Naive B cell (primary cell): ENCODE data around the gene AFF3. TPM values are rescaled to one million over a fixed set of nuclear protein-coding genes. Genes with fewer than 3 reads are reported as not detected.

Experiments used
- ATAC-seq, 2 donors: fragments of 150-1000 bp; cut with Tn5 transposase; 2 replicates each; pipeline ENCODE4 v1.10.0; 2021; ENCODE audit warnings: low read depth in 2 of 2, mild to moderate bottlenecking in 2 of 2, moderate library complexity in 2 of 2
- DNase-seq: peaks from one replicate; pipeline ENCODE4 v3.0.0; 2022
- H3K27ac Mint-ChIP-seq, 6 donors: one replicate each; pipeline ENCODE4 v1.8.0; 2020 to 2022; ENCODE audit warnings: mild to moderate bottlenecking in 6 of 6, mixed read lengths in 6 of 6, moderate library complexity in 5 of 6, inconsistent platforms in 2 of 6
- H3K27me3 Mint-ChIP-seq, 3 donors: one replicate each; pipeline ENCODE4 v1.8.0; 2021 to 2022; ENCODE audit warnings: mixed read lengths in 3 of 3, mild to moderate bottlenecking in 1 of 3
- H3K36me3 Mint-ChIP-seq, 2 donors: one replicate each; pipeline ENCODE4 v1.8.0; 2020 to 2022; ENCODE audit warnings: mixed read lengths in 2 of 2, inconsistent platforms in 1 of 2, mild to moderate bottlenecking in 1 of 2
- H3K4me1 Mint-ChIP-seq, 3 donors: one replicate each; pipeline ENCODE4 v1.8.0; 2020 to 2022; ENCODE audit warnings: mixed read lengths in 3 of 3, inconsistent platforms in 1 of 3, mild to moderate bottlenecking in 1 of 3, moderate library complexity in 1 of 3
- H3K4me3 Mint-ChIP-seq, 8 donors: one replicate each; pipeline ENCODE4 v1.8.0; 2020 to 2022; ENCODE audit warnings: mild to moderate bottlenecking in 8 of 8, mixed read lengths in 8 of 8, moderate library complexity in 8 of 8, inconsistent platforms in 2 of 8
- H3K9me3 Mint-ChIP-seq, 7 donors: one replicate each; pipeline ENCODE4 v1.8.0; 2020 to 2022; ENCODE audit warnings: mixed read lengths in 7 of 7, mild to moderate bottlenecking in 5 of 7, inconsistent platforms in 2 of 7, moderate library complexity in 1 of 7
- polyA plus RNA-seq, 6 donors: library from polyadenylated mRNA; unstranded; fragments of 300-500 nt; fragmentation: Illumina TruSeq; gene quantifications; one replicate each; pipeline ENCODE4 v1.2.3, GENCODE V29; 2021; ENCODE audit warnings: low read depth in 6 of 6

The AFF3 gene
- polyA plus RNA-seq, 6 donors from 2014 or later: 43.8 to 255 (median 96.8) TPM

GRCh38 chr2:100068395-100068794, 74.0 kb downstream of the AFF3 start:
- Mint-ChIP-seq H3K36me3 (peaks cover 18 to 26% of the 10 kb centered on the region in 2 donors), H3K4me1 (peaks cover 66 to 75% (median 75%) of the 10 kb centered on the region in 3 donors), H3K27ac (peak overlapping the region; percentile 36 to 89 (median 82)), H3K27me3 (no peaks in the 10 kb centered on the region), H3K4me3 (no peak overlapping the region), H3K9me3 (peaks cover 3 to 8% (median 4%) of the 10 kb centered on the region in 7 donors)
- no peak for DNase-seq
- no peak for ATAC-seq

GRCh38 chr2:100067784-100068183, 74.6 kb downstream of the AFF3 start:
- H3K36me3 Mint-ChIP-seq: peaks cover 20 to 24% of the 10 kb centered on the region in 2 donors
- ATAC-seq: no peak
- DNase-seq: no peak
- peaks cover 64 to 75% (median 73%) of the 10 kb centered on the region in 3 donors for H3K4me1 Mint-ChIP-seq
- no peak overlapping the region for H3K4me3 Mint-ChIP-seq
- H3K27ac Mint-ChIP-seq: peak overlapping the region; percentile 17 to 89 (median 72)
- peaks cover 3 to 8% (median 5%) of the 10 kb centered on the region in 7 donors for H3K9me3 Mint-ChIP-seq
- no peaks in the 10 kb centered on the region for H3K27me3 Mint-ChIP-seq

GRCh38 chr2:100066856-100067255, 75.5 kb downstream of the AFF3 start:
- Mint-ChIP-seq H3K4me3 (no peak overlapping the region), H3K36me3 (peaks cover 26 to 29% of the 10 kb centered on the region in 2 donors), H3K4me1 (peaks cover 67 to 80% (median 75%) of the 10 kb centered on the region in 3 donors), H3K27me3 (no peaks in the 10 kb centered on the region), H3K9me3 (peaks cover 3 to 12% (median 5%) of the 10 kb centered on the region in 7 donors), H3K27ac (peak overlapping the region in 5 of 6 donors; percentile 33 to 83 (median 47))
- no peak for ATAC-seq
- no peak for DNase-seq

- ATAC-seq (no peak), DNase-seq (no peak)
- H3K36me3 Mint-ChIP-seq: peaks cover 31 to 33% of the 10 kb centered on the region in 2 donors
- no peaks in the 10 kb centered on the region for H3K27me3 Mint-ChIP-seq
- H3K27ac Mint-ChIP-seq: peak overlapping the region in 4 of 6 donors; percentile 44 to 88 (median 80)
- no peak overlapping the region for H3K4me3 Mint-ChIP-seq
- peaks cover 3 to 12% (median 5%) of the 10 kb centered on the region in 7 donors for H3K9me3 Mint-ChIP-seq
- H3K4me1 Mint-ChIP-seq: peaks cover 64 to 80% (median 75%) of the 10 kb centered on the region in 3 donors
Observed at GRCh38 chr2:100066246-100066645, 76.1 kb downstream of the AFF3 start.

GRCh38 chr2:100064592-100065428, 77.6 kb downstream of the AFF3 start:
- no peak for DNase-seq
- no peaks in the 10 kb centered on the region for H3K27me3 Mint-ChIP-seq
- H3K4me3 Mint-ChIP-seq: peak overlapping the region in 5 of 8 donors; percentile 7 to 46 (median 17)
- peaks cover 40% of the 10 kb centered on the region in 2 donors for H3K36me3 Mint-ChIP-seq
- H3K27ac Mint-ChIP-seq: peak overlapping the region in 4 of 6 donors; percentile 11 to 65 (median 54)
- peak; percentile 52 to 74 for ATAC-seq
- peaks cover 67 to 89% (median 86%) of the 10 kb centered on the region in 3 donors for H3K4me1 Mint-ChIP-seq
- peaks cover 3 to 12% (median 5%) of the 10 kb centered on the region in 7 donors for H3K9me3 Mint-ChIP-seq

- Mint-ChIP-seq H3K27ac (peak overlapping the region in 4 of 6 donors; percentile 37 to 83 (median 54)), H3K27me3 (no peaks in the 10 kb centered on the region)
- no peak for ATAC-seq
Observed at GRCh38 chr2:100064165-100064564, 78.2 kb downstream of the AFF3 start.

GRCh38 chr2:100063459-100063953, 78.9 kb downstream of the AFF3 start:
- ATAC-seq (no peak), DNase-seq (no peak)
- peak overlapping the region in 3 of 8 donors; percentile 9 to 87 (median 16) for H3K4me3 Mint-ChIP-seq
- peaks cover 3 to 12% (median 5%) of the 10 kb centered on the region in 7 donors for H3K9me3 Mint-ChIP-seq
- peak overlapping the region in 3 of 6 donors; percentile 34 to 76 (median 59) for H3K27ac Mint-ChIP-seq
- peaks cover 40% of the 10 kb centered on the region in 2 donors for H3K36me3 Mint-ChIP-seq
- H3K4me1 Mint-ChIP-seq: peaks cover 62 to 86% (median 85%) of the 10 kb centered on the region in 3 donors
- H3K27me3 Mint-ChIP-seq: no peaks in the 10 kb centered on the region

More at GRCh38 chr2:100064165-100064564, 78.2 kb downstream of the AFF3 start:
- H3K4me1 Mint-ChIP-seq: peaks cover 66 to 91% (median 87%) of the 10 kb centered on the region in 3 donors
- no peak for DNase-seq
- peaks cover 3 to 12% (median 5%) of the 10 kb centered on the region in 7 donors for H3K9me3 Mint-ChIP-seq
- H3K4me3 Mint-ChIP-seq: peak overlapping the region in 3 of 8 donors; percentile 10 to 87 (median 17)
- peaks cover 40% of the 10 kb centered on the region in 2 donors for H3K36me3 Mint-ChIP-seq

GRCh38 chr2:100062336-100062735, 80.1 kb downstream of the AFF3 start:
- peaks cover 61 to 81% (median 78%) of the 10 kb centered on the region in 3 donors for H3K4me1 Mint-ChIP-seq
- DNase-seq (no peak), ATAC-seq (peak; percentile 52 to 62)
- peak overlapping the region in 6 of 8 donors; percentile 6 to 84 (median 36) for H3K4me3 Mint-ChIP-seq
- peaks cover 40 to 45% of the 10 kb centered on the region in 2 donors for H3K36me3 Mint-ChIP-seq
- peak overlapping the region; percentile 59 to 87 (median 76) for H3K27ac Mint-ChIP-seq
- H3K9me3 Mint-ChIP-seq: peaks cover 3 to 12% (median 5%) of the 10 kb centered on the region in 7 donors
- no peaks in the 10 kb centered on the region for H3K27me3 Mint-ChIP-seq

- Mint-ChIP-seq H3K27me3 (no peaks in the 10 kb centered on the region), H3K9me3 (peaks cover 3 to 12% (median 5%) of the 10 kb centered on the region in 7 donors), H3K36me3 (peaks cover 47 to 56% of the 10 kb centered on the region in 2 donors), H3K4me1 (peaks cover 60 to 78% (median 74%) of the 10 kb centered on the region in 3 donors), H3K27ac (peak overlapping the region in 3 of 6 donors; percentile 46 to 69 (median 59)), H3K4me3 (peak overlapping the region in 4 of 8 donors; percentile 32 to 61 (median 43))
- no peak for DNase-seq
- ATAC-seq: no peak
Observed at GRCh38 chr2:100060875-100061274, 81.5 kb downstream of the AFF3 start.

GRCh38 chr2:100059638-100060037, 82.8 kb downstream of the AFF3 start:
- H3K4me1 Mint-ChIP-seq: peaks cover 61 to 81% (median 71%) of the 10 kb centered on the region in 3 donors

GRCh38 chr2:100057901-100058261, 84.5 kb downstream of the AFF3 start:
- peaks cover 0 to 4% (median 0%) of the 10 kb centered on the region in 7 donors for H3K9me3 Mint-ChIP-seq
- ATAC-seq: no peak
- H3K4me1 Mint-ChIP-seq: peaks cover 64 to 76% (median 69%) of the 10 kb centered on the region in 3 donors
- no peaks in the 10 kb centered on the region for H3K27me3 Mint-ChIP-seq
- DNase-seq: no peak
- no peak overlapping the region for H3K4me3 Mint-ChIP-seq
- H3K36me3 Mint-ChIP-seq: peaks cover 41 to 45% of the 10 kb centered on the region in 2 donors
- H3K27ac Mint-ChIP-seq: peak overlapping the region in 3 of 6 donors; percentile 31 to 62 (median 38)

More at GRCh38 chr2:100059638-100060037, 82.8 kb downstream of the AFF3 start:
- Mint-ChIP-seq H3K27ac (peak overlapping the region in 3 of 6 donors; percentile 12 to 42 (median 23)), H3K9me3 (peaks cover 3 to 12% (median 5%) of the 10 kb centered on the region in 7 donors), H3K27me3 (no peaks in the 10 kb centered on the region), H3K36me3 (peaks cover 45 to 59% of the 10 kb centered on the region in 2 donors), H3K4me3 (peak overlapping the region in 4 of 8 donors; percentile 35 to 58 (median 44))
- no peak for ATAC-seq
- no peak for DNase-seq

GRCh38 chr2:100054426-100054825, 88.0 kb downstream of the AFF3 start:
- H3K36me3 Mint-ChIP-seq: peaks cover 28 to 37% of the 10 kb centered on the region in 2 donors
- ATAC-seq (no peak), DNase-seq (no peak)
- H3K9me3 Mint-ChIP-seq: peaks cover 0 to 1% (median 0%) of the 10 kb centered on the region in 7 donors
- peaks cover 36 to 54% (median 48%) of the 10 kb centered on the region in 3 donors for H3K4me1 Mint-ChIP-seq
- no peak overlapping the region for H3K4me3 Mint-ChIP-seq
- peak overlapping the region in 5 of 6 donors; percentile 58 to 83 (median 77) for H3K27ac Mint-ChIP-seq
- no peaks in the 10 kb centered on the region for H3K27me3 Mint-ChIP-seq
